HG02884 (cell line): ENCODE measurements around the gene PLEKHG5.
"Not testable (repeated sequence)": the region's sequence is repeated elsewhere in the genome, so short reads cannot be mapped to it uniquely, and the experiment has no call there.

Experiments used
- ATAC-seq: cut with Tn5 transposase; IDR thresholded peaks from one replicate; pipeline ENCODE4 v1.9.1; 2021; ENCODE audit warnings: mild to moderate bottlenecking, moderate library complexity; ENCODE audit not compliant: unreplicated experiment

PLEKHG5 gene

GRCh38 chr1:6464514-6464836, 27.0 kb downstream of the PLEKHG5 start:
- no peak for ATAC-seq

GRCh38 chr1:6463120-6463412, 28.4 kb downstream of the PLEKHG5 start:
- ATAC-seq, result no peak

GRCh38 chr1:6462412-6463119, 28.9 kb downstream of the PLEKHG5 start:
- ATAC-seq, result no peak

GRCh38 chr1:6461538-6462411, 29.7 kb downstream of the PLEKHG5 start:
- ATAC-seq, result no peak

GRCh38 chr1:6461051-6461530, 30.4 kb downstream of the PLEKHG5 start:
- ATAC-seq, result no peak

GRCh38 chr1:6460301-6461050, 31.0 kb downstream of the PLEKHG5 start:
- ATAC-seq, result no peak

- ATAC-seq, result no peak
These were observed 31.6 kb downstream of the PLEKHG5 start for GRCh38 chr1:6459850-6460265.

GRCh38 chr1:6456800-6457466, 34.5 kb downstream of the PLEKHG5 start:
- ATAC-seq, result no peak

GRCh38 chr1:6455752-6456520, 35.5 kb downstream of the PLEKHG5 start:
- not testable (repeated sequence) for ATAC-seq

- ATAC-seq, result no peak
These were observed 36.4 kb downstream of the PLEKHG5 start for GRCh38 chr1:6454856-6455751.

- ATAC-seq, result not testable (repeated sequence)
These were observed 37.3 kb downstream of the PLEKHG5 start for GRCh38 chr1:6453895-6454855.

GRCh38 chr1:6450943-6451373, 40.5 kb downstream of the PLEKHG5 start:
- ATAC-seq, result no peak

GRCh38 chr1:6450486-6450885, 41.0 kb downstream of the PLEKHG5 start:
- not testable (repeated sequence) for ATAC-seq

GRCh38 chr1:6450005-6450450, 41.4 kb downstream of the PLEKHG5 start:
- ATAC-seq, result no peak

- no peak for ATAC-seq
These were observed 42.5 kb downstream of the PLEKHG5 start for GRCh38 chr1:6448749-6449631.

- no peak for ATAC-seq
These were observed 43.4 kb downstream of the PLEKHG5 start for GRCh38 chr1:6447818-6448748.
